Activated CD4-positive, alpha-beta T cell treated with anti-CD3 and anti-CD28 coated beads, Interleukin-2, amount 50 U/mL, for 4 hours (primary cell): Measurements from ENCODE around the gene CDH4.

Experiments
- DNase-seq, 2 experiments: peaks; one replicate each; pipeline ENCODE4 v3.0.0-alpha.2; 2020

CDH4 gene

DNA sequence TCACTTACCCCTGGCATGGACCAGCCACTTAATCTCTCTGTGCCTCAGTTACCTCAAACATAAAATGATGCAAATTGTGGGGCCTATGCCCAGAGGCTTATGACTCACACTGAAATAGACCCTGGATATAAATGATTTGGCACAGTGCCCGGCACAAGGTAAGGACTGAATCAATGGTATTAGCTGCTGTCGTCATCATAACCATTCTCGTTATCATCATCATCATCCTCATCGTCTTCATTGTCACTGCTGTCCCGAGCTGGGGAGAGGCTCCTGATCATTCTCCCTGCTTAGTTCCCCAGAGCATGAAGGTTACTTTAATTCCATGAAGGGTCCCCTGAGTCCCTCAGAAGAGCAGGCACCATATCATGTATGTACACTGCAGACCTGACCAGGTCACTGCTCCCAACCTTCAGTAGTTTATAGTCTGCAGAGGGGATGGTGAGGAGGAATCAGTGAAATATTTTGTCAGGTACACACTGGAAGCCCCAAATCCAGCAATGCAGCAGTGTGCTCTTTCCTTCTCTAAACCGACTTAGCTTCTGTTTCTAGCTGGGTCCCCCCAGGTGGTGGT lies 664.3 kb downstream of the CDH4 start:
- no peak for DNase-seq

DNA sequence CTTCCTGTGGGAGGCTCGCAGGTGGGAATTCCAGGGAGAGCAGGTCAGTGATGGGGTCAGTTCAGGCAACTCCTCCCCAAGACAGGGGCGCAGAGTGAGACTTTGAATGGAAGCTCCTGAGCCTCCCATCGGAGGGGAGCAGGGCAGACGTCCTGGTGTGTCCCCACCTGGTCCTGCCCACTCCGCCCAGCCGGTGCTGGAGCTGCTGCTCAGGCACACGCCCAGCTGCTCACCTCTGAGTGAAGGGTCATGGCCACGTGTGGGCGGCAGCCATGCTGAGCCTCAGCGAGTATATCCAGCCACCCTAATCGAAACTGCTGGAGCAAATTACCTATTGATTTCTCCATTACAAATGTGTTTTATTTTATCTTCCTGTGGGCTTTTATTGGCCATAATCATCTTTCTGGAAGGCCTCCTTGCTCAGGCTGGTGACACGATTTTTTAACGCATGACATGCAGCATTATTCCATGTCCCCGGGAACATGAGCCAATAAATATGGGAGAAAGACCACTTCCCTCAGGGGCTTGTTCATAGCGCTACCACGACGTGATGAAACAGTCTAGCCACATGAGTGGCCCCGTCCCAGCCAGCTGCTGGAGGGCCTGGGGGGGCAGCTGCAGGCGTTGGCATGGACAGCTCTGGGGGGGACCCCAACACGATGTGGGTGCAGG lies 665.5 kb downstream of the CDH4 start:
- no peak for DNase-seq

DNA sequence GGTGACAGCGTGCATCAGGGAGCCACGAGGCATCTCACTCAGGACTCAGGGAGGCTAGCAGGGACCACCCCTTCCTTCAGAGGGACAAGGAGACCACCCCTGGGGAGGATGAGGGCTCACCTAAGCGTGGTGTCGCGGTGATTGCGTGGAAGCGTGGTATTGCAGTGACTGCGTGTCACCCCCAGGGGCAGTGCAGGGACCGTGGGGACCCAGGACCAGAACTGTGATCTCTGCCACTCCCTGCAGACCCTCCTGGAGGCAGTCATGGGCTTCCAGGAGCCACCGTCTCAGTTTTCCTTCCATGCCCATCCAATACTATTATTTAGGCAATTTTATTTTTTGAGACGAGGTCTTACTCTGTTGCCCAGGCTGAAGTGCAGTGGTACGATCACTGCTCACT lies 666.5 kb downstream of the CDH4 start:
- no peak for DNase-seq

DNA sequence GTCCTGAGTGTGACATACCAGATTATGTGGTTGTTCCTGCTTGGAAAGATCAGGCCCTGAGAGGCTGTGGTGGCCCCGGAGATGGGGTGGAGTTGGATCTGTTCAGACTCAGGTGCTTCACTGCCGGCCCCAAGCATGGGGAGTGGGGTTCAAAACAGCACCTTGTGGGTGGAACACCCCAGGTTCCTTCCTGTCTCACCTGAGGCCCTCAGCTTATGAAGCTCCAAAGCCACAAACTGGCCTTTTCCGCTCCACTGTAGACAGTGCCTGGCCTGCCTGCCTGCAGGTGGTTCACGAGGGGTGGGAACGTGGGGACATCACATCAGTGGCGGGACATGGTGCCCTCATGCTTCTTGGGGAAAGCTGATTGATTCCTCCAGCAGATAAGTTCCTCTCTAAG lies 667.2 kb downstream of the CDH4 start:
- no peak for DNase-seq

DNA sequence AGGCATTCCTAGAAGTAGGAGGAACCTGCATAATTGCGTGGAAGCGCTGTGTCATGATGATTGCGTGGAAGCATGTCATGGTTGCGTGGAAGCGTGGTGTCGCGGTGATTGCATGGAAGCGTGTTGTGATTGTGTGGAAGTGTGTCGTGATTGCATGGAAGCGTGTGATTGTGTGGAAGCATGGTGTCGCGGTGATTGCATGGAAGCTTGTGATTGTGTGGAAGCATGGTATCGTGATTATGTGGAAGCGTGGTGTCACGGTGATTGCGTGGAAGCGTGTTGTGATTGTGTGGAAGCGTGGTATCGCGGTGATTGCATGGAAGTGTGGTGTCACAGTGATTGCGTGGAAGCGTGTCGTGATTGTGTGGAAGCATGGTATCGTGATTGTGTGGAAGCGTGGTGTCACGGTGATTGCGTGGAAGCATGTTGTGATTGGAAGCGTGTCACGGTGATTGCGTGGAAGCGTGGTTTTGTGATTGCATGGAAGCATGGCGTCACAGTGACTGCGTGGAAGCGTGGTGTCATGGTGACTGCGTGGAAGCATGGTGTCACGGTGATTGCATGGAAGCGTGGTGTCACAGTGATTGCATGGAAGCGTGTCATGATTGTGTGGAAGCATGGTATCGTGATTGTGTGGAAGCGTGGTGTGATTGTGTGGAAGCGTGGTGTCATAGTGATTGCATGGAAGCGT lies 667.8 kb downstream of the CDH4 start:
- DNase-seq, result no peak

DNA sequence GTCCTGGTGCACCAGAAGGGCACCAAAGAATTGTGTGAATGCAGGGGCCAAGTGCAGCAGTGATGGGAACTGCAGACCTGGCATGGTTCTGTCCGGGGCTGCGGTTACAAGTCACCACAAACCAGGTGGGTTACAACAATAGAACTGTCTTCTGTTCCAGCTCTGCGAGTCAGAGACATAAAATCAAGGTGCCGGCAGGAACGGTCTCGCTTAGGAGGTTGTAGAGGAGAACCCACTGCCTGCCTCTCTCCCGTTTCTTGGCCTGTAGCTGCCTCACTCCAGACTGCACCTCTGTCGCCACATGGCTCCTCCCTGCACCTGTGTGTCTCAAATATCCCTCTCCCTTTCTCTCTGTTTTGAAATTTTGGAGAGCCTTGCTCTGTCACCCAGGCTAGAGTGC lies 670.4 kb downstream of the CDH4 start:
- DNase-seq, result no peak

DNA sequence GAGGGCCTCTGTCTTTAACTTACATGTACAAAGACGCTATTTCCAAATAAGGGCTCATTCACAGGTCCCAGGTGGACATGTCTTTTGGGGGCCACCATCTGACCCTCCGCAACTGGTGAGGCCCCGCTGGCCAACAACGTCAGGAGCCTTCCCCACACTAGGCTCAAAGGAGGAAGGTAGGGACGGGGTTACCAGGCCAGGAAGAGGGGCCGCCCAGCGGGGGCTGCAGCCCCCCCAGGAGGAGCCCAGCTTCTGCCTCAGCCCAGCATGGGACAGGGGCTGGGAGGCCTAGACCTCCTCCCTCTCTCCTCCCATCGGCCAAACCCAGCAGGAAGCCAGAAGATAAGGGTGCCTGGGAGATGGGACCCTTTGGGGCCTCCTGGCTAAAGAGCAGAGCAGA lies 670.9 kb downstream of the CDH4 start:
- DNase-seq, result no peak

DNA sequence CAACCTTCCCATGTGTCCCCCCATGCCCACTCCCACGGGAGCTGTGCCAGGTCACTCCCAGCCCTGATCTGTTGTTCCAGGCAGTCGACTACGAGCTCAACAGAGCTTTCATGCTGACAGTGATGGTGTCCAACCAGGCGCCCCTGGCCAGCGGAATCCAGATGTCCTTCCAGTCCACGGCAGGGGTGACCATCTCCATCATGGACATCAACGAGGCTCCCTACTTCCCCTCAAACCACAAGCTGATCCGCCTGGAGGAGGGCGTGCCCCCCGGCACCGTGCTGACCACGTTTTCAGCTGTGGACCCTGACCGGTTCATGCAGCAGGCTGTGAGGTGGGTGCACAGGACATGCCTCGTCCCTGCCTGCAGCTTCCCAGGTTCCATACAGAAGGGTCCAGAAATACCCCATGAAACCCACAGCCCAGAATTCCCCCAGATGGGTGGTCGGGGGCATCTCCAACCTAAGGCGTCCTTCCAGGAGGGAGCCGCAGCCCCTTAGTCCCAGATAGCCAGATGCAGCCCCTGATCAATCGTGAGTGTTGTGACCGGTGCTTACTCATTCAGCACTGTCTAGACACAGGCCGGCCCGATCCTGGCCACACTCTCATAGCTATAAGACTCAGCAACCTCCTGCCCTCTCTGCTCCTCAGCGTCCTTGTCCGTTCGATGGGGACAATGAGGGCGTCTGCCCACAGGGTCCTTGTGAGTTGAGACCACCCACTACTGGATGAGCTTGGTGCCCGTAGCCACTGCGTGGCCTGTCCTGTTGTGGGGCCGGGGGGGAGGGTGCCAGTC lies 671.5 kb downstream of the CDH4 start:
- no peak for DNase-seq

DNA sequence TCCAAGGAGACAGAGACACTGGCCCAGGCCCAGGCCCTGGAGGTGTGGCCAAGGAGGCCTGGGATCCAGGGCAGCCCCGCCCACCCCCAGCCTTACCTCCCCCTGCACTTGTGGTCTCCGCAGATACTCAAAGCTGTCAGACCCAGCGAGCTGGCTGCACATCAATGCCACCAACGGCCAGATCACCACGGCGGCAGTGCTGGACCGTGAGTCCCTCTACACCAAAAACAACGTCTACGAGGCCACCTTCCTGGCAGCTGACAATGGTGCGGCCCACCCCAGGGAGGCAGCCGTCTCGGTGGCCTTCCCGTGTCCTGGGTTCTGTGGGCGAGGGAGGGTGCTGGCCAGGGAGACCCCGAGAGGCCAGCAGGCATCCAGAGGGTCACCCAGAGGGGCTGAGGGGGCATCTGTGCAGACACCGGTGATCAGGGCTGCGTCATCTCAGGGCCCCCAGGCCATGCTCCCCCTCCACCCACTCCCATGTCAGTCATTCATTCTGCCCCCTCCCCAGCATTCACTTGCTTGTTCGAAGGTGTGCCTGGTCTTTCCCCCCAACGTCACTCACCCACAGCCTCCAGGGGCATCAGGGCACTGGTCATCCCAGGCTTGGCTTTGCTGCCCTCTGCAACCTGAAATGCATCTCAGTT lies 672.3 kb downstream of the CDH4 start:
- DNase-seq, result no peak

DNA sequence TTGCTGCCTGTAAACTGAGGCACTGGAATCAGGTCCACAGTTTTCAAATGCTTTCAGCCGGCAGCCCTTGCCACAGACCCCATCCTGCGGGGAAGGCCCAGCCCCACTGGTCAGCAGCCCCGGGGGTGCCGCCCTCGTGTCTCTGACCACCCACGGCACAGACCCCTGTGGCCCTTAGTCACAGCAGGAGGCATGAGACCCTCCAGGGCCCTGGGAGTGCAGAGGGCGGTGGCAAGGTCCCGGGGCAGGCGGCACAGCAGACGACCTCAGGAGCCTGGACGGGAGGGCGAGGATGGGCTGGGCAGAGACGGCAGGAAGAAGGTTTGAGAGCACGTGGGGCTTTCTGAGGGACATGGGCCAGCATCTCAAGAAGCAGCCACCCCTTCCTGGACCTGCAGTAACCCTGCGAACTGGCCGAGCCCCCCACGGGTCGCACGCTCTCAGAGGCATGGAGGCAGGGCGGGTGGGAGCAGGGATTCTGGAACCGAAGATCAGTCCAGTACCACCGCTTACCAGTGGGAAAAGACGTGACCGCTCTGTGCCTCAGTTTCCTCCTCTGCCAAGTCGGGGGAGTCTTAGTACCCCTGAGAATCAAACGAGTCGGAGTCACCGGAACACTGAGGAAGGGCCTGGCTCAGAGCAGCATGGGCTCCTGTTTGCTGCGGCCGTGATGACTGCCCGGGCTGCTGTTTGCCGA lies 672.9 kb downstream of the CDH4 start:
- DNase-seq, result no peak

DNA sequence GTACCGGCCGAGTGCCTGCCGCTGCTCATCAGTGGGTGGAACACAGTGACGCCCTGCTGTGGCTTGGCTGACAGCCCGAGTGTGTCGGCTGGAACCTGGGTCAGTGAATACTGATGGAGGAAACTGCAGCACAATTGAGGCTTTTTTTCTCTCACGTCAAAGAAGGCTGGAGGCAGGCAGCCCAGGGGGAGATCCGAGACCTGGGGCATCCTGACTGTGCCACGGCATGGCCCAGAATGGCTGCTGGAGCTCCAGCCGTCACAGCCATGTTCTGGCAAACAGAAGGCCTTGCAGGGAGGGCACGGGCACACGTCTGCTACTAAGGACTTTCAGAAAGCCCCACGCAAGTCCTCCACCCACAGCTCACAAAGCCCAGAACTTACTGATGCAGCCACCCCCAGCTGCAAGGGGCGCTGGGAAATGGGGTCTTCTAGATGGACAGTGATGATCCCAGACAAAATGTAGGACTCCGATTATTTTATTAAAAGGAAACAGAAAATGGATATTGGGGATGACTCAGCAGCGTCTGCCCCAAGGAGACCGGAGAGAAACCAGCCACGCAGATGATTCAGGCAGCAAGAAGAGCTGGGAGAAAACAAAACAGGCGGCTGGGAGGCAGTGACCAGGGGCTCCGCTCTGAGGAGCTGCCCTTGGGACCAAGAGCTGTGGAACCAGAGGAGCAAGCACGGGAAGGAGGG lies 673.6 kb downstream of the CDH4 start:
- no peak for DNase-seq

DNA sequence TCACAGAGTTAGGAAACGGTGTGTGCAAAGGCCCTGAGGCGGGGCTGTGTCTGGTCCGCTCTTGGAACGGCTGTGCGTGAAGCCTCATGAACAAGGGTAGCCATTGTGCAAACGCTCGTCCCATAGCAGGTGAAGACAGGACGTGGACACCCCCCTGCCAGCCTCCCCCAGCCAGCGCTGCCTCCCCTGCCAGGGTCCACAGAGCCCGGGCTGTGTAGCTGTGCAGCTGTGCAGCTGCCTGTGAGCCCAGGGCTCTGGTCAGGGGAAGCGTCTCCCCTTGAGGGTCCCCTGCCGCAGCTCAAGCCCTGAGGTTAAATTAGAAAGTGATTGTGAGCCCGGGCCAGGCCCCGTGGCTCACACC lies 674.2 kb downstream of the CDH4 start:
- no peak for DNase-seq

DNA sequence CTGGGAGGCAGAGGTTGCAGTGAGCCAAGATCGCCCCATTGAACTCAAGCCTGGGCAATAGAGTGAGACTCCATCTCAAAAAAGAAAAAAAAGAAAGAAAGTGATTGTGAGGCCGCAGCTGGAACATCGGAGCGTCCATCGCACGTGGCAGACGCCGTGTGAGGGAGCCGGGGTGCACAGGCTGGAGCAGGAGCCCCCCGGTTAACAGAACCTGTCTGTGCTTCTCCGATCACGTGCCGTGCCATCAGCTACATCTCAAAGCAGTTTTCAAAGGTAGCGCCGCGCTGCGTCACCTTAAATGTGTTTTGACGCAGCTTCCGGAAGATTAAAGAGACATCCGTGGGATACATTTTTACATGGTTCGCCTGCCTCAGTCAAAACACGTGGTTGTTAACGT lies 674.7 kb downstream of the CDH4 start:
- DNase-seq, result no peak

DNA sequence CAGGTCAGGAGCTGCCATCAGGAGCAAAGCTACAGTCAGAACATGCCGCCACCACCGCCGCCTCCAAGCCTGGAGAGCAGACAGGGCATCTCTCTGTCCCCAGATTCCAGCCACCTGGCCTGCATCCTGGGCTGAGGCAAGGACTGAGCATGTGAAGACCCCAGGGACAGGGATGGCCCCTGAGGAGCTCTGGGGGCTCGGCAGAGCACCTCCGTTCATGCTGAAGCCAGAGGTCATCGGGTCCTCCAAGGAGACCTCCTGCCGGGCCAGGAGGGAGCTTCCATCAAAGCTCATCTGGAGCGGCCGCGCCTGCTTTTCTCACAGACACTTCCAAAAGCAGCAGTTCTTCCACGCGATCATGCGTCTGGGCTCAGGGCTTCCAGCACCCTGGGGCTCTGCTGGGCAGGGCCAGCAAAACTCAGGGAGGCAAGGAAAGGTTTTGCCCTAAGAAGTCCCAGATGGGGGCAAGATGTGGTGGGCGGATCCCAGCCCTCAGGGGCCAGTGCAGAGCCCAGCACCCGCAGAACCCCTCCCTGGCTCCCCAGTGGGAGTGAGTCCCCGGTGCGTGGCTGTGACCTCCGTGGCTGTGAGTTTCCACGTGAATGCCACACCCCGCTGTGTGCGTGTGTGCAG lies 675.2 kb downstream of the CDH4 start:
- no peak for DNase-seq

DNA sequence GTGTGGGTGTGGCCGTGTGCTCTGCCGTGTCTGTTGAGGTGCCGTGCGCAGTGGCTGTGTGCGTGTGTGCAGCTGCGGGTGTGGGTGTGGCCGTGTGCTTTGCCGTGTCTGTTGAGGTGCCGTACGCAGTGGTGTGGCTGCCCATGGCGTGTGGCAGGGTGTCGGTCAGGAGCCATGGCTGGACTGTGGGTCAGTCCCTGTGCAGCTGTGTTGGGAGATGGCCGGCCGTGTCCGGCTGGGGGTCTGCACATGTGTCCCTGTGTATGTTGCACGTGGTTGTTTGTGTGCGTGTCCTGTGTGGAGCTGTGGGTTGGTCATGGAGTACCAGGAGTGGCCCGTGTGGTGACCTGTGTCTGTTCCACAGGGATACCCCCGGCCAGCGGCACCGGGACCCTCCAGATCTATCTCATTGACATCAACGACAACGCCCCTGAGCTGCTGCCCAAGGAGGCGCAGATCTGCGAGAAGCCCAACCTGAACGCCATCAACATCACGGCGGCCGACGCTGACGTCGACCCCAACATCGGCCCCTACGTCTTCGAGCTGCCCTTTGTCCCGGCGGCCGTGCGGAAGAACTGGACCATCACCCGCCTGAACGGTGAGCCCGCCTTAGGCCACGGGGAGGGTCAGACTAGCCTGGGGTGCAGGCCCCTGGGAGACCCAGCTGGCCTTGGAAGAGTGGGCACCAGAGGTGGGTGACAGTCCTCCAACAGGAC lies 675.9 kb downstream of the CDH4 start:
- no peak for DNase-seq

DNA sequence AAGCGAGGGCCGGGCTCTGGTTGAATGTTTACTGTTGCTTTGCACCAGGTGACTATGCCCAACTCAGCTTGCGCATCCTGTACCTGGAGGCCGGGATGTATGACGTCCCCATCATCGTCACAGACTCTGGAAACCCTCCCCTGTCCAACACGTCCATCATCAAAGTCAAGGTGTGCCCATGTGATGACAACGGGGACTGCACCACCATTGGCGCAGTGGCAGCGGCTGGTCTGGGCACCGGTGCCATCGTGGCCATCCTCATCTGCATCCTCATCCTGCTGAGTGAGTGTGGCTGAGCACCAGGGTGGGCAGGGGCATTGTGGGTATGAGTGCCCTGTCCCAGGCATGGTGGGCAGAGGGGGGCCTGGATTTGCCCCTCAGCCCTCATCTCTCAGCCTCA lies 677.5 kb downstream of the CDH4 start:
- DNase-seq, result no peak

DNA sequence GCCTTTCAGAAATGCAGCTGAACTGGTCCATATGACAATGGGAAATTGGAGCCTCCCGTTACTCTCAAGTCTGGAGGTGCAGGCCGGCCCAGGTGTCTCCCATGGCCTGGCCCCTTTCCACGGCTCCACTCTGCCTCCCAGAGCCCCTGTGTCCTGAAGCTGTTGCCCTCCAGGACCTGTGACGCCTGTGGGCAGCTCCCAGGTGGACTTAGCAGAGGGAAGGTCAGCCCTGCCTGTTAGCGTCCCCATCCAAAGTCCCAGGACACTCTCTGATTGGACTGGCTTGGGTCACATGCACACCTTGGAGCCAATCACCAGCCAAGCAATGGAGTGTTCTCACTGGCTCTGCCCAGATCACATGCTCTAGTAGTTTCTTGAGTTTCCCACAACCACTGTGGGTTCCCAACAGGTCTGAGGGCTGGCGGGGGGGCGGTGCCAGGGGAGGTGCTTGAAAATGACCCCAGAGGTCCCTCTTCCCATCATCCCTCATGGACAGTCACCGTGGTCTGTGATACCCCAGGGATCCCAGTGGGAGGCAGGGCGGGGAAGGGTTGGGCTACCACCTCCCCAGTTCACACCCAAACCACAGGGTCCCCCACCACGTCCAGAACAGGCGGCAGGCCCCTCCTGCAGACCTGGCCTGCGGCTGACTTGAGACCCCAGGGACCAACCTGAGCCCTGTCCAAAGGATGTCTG lies 678.1 kb downstream of the CDH4 start:
- DNase-seq, result no peak

DNA sequence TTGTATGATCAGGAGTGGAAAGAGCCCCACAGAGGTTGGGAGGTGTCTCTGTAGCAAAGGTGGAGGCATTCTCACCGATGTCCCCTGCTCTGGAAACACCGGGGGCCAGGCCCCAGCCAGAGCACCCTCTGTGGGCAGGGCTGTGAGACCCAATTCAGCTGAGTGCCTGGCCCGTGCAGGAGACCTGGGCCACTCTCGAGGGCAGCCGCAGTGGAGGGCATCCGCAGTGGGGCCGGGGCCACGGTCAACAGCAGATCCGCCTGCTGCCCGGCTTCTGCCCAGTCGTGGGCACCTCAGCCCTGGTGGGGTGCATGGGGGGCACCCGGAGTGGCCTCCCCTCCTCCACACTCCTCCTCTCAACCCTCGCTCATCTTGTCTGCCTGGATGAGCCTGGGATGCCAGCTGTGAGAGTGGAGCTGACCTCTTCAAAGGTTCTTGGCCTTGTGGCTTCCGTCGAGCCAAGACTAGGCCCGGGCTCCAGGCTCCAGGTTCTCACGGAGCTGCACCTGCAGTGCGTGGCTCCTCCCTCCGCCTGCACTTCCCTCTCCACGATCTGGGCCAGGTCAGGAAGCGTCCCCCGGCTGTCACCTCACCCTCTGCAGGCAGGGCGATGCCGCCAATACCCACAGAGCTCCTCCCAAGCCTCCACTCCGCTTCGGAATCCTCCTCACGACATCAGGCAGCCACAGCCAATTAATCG lies 678.9 kb downstream of the CDH4 start:
- no peak for DNase-seq

DNA sequence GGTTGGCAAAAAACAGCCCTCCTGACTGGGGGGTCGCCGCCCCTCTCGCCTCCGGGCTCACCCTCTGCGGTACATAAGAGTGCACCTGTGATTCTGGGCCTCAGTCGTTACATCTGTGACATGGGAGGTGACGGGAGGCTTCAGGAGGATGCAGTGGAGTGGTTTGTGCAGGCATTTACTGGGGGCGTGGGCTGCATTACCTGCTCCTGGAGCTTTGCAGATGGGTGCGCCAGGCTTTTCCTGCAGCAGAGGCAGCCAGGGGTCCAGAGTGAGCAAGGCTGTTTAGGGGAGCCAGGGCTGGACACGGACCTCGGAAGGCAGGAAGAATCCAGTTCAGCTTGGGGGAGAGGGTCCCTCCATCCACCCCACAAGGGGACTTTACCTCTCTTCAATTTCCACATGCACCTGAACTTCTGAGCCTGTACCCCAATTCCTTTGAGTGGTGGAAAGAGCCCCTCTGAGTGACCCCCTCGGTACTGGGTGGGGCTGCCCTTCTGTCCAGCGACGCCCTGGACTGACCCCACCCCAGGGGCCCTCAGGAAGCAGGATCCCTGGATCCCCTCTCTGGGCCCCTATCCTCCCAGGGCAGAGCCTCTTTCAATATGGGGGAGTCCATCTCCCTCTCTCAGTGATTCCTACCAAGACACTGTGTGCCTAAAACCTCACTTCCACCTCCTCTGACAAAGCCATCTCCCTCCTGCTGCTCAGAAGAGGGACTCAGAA lies 679.6 kb downstream of the CDH4 start:
- no peak for DNase-seq
